Anterior cingulate cortex (tissue), 58 donors: ENCODE measurements around the gene BEST1.

Source experiments
- DNase-seq, 58 donors: peaks; one replicate each; lab custom pipeline; 2025; lab: John Stamatoyannopoulos, UW

Gene BEST1

DNA sequence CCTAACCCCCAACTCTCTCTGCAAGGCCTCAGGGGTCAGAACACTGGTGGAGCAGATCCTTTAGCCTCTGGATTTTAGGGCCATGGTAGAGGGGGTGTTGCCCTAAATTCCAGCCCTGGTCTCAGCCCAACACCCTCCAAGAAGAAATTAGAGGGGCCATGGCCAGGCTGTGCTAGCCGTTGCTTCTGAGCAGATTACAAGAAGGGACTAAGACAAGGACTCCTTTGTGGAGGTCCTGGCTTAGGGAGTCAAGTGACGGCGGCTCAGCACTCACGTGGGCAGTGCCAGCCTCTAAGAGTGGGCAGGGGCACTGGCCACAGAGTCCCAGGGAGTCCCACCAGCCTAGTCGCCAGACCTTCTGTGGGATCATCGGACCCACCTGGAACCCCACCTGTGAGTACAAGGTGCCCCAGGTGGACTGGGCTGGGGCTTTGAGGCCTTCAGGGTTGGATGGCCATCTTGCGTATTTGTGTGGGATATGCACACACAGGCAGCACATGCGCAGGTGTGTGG is at the start of gene BEST1:
BEST1 (plus strand) TSS at position 317 of the 513 bp plus-strand sequence. CDS start 1,456 bp downstream, outside the sequence.
- DNase-seq, result peak in 39 of 58 donors; percentile 22 to 86 (median 67)

DNA sequence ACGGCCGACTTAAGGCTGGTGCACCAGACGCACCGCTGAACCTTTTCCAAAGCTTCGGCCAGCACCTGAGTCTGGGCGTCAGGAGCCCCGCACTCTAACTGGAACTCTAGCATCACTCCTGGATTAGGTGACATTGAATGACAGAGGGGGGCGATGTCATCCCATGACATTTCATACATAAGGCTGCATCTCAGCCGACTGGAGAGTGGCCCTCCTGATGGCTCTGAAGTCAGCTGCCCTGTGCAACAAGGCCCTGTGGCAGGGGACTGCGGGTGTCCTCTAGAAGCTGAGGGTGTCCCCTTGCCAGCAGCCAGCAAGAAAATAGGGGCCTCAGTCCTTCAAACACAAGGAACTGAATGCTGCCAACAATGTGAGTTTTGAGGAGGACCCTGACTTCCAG is 48.8 kb upstream of the BEST1 start:
- DNase-seq, result no peak

DNA sequence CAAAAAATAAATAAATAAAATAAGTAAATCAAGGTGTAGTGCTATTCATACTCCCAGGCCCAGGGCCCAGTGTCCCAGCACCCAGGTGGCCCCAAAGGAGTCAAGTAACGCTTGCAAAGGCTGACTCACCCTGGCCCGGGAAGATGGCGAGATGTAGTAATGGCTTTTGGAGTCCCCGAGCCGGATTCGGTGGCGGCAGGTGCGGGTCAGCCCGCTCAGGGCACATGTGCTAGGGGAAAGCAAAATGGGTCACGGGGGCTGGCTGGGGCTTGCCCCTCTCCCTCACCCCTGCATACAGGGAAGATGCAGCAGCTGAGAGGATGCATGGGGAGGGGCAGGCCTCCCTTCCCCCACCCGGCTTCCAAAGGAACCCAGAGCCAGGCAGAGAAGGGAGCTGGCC is 47.8 kb upstream of the BEST1 start:
- no peak for DNase-seq

DNA sequence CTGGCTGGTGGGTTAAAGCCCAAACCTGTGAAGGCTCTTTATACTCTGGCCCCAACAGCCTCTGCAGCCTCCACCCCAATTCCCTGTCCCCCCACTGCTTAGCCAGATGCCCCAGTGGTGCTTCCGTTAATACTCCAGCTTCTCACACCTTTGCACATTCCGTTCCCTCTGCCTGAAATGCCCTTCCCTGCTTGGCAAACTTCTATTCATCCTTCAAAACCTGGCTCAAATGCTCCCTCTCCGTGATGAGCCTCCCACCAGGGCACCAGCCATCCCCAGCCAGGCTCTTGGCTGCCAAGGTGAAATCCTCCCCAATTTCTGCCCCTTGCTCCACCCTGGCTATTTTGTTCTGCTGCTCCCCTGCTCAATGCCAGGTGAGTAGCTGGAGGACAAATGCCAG is 46.3 kb upstream of the BEST1 start:
- no peak for DNase-seq

DNA sequence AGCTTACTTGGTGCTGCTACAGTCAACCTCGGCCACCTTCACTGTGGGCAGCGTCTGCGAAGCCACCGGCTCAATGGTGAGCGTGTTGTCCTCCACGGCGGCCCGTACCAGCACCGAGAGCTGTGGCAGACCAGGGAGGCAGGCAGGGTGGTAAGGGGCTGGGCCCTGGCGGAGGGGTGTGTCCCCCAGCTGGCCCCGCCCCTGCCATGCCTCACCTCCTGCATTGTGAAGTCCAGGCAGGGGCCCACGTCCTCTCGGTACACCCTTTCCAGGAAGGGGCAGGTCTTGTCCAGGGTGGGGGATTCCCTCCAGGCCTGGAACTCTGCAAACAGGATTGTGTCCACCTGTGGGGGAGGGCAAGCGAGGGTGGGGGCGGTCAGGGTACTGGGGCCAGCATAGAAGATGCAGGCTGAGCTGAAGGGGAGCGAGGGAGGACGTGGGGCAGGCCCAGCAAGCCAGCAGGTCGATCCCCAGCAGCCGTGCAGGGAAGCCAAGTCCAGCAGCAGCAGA is 45.6 kb upstream of the BEST1 start:
- no peak for DNase-seq

DNA sequence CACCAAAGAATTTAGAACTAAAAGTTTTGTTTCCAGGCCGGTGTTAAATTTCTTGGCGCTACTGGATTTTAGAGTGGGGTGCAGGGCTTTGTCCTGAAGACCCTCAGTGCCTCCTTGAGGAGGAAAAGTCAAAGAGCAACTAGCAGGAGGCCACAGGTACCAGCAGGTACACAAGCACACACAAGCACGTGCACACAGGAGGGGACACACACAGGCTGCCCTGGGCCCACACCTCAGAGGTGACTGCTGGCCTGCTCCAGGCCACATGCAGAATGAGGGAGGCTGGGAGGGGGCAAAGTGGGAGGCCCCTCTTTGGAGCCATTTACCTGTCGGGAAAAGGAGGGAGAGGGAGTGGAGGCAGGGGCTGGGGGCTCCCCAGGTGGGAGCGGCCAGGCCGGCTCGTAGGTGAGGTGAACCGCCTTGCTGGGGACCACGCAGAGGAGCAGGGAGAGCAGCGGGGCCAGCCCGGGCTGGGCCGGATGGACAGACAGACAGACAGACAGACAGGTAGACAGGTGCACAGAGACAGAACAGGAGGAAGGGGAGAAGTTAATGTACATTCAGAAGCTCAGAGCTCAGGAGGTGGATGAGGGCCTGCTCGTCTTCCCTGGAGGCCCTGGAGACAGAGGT is 45.0 kb upstream of the BEST1 start:
- no peak for DNase-seq

DNA sequence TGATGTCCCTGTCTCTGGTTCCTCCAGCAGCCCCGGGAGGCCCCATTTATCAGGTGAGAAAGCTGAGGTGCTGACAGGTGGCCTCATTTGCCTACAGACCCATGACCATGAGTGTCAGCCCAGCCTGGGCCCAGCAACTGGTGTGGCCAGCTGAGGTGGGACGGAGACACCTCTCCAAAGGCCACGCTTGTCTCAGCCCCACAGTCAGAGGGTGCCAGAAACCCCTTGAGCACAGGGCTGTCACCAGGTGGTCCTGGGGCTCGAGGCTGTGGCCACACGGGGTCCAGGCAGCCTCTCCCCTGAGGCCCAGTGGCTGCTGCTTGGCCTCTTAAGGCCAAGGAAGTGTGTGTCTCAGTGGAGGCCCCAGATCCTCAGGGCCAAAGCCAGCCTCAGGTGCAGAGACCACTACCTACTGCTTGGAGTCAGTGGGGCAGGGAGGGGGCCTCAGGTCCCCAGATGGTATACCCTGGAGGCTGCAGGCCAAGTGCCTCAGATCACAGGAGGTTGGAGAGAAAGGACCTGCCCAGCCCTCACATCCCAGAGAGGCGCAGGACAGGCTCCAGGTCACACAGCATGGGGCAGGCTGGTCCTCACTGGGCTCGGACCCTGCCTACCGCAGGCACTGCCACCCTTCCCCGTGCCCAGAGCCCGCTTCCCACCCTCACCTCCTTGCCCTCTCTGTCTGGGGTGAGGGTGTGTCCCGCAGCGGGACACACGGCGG is 44.2 kb upstream of the BEST1 start:
- no peak for DNase-seq

DNA sequence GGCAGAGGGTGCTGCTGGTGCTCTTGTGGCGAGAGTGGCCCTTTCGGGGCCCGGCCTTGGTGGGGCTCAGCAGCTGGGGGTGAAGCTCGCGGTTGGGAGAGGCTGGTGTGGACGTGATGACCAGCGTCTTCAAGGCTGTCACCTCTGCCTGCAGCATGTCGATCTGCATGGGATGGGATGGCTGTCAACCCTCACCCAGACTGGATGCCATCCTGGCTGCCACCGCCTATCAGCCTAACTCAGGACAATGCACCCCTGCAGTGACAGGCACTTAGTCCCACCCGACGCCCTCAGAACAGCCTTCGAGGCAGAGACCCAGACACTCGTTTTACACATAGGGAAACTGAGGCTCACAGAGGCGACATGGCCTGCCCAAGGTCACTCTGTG is 43.6 kb upstream of the BEST1 start:
- DNase-seq, result peak in 1 of 58 donors; percentile 13

DNA sequence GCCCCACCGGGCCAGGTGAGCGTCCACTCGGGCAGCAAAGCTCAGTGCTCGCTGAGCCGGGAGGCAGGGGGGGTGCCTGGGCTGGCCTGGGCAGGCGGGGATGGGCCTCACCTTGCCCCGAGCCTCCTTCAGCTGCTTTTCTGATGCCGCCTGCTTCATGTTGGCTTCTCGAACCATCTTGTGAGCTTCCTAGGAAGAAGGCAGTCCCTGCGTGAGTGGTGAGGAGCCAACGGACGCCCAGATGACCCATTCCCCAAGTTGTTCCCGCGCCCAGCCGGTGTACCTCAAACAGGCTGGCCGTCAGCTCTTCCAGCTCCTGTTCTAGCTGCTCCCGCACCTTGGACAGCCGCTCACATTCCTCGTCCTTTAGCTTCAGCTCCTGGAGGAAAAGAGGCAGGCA is 42.9 kb upstream of the BEST1 start:
- DNase-seq, result no peak

DNA sequence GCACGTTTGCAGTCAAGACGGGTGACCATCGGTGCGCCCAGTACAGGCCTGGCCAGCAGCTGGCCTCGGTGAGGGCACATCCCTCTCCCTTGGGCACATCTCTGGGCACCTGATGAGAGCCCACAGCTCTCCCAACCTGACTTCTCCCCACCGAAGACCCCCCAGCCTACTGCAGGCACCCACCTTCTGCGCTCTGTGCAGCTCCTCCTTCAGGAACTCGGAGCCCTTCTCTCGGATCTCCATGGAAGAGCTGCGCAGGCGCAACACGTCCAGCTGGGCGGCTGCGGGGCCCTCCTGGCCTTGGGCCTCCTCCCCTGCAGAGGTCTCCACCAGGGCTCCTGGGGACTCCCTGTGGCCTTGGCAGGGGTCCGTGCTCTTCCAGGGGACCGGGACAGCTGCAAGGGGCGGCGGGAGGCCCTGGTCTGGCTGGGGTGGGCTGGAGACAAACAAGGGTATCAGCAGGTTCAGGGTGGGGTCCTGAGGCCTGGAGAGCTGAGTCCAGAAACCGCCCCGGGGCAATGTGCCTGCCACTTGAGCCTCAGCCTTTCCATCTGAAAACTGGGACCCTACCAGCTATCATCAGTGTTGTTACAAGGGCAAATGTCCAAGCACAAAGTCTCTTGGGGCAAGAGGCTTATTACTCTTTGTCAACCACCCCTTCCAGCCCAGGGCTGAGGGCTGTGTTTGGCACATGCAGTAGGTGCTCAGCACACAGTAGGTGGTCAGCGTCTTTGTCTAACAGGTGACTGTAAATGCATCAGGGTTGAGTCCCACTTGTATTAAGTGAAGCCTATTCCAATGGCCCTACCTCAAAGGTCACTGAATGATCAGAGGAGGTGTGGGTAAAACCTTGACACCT is 42.1 kb upstream of the BEST1 start:
- DNase-seq, result no peak

DNA sequence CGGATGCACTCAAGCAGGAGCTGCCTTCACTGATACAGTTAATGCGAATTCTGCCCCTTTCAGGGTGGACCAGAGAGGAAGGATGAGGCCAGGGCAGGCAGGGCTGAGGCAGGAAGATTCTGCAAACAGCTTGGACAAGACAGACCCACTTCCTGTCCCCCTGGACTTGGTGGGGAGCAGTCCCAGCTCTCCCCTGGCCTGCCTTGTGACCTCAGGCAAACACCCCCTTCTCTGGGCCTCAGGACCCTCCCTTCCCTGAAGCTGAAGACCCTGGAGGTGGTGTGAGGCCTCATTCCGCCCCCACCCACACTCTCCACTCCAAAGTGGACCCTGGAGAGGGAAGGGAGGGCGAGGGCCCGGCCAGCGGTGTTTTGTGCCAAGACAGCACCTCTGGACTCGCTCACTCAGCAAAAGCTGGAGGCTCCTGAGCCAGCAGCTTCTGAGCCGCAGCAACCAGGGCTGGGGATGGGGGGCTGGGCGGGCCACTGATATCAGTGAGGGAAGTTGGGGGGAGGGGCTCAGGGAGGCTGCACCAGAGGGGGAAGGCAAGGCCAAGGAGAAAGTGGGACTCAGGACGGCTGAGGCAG is 41.3 kb upstream of the BEST1 start:
- DNase-seq, result peak in 24 of 58 donors; percentile 14 to 58 (median 36)

DNA sequence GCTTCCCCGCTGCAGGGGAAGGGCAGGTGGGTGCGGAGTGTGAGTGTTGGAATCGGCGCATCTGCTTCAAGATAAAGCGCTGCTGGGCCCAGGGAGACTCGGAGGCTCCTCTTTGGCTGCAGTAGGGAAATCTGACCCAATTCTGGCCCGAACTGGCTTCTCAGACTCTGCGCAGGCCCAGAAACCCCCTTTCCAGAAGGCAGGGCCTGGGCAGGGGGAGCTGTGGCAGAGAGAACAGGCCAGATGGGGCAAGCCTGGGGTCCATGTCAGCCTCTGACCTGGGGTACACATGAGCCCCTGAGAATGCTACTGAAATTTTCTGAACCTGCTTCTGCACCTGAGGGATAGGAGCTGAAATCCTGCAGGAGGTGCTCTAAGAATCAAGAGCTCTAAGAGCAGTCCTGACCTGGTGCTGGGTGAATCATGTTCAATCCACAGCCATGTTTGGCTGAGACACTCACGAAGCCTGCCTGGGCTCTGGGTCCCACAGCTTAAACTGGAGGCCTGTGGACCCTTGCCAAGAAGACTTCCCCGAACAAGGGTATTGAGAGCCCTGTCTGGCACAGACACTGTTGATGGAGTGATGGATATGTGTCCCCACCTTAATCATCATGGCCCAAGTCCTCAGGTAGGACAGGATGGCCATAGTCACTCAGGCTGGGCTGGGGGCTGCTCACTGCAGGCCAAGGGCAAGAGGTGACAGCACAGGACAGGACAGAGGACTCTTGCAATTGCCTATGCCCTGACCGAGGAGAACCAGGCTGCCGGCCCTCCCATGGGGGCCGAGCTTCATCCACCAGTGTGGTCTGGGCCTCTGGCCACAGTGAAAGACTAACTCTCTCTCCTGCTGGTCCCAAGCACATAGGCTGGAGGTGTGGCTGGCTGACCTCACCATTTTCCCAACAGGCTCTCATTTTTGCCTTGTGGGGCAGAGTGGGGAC is 39.7 kb upstream of the BEST1 start:
- no peak for DNase-seq

DNA sequence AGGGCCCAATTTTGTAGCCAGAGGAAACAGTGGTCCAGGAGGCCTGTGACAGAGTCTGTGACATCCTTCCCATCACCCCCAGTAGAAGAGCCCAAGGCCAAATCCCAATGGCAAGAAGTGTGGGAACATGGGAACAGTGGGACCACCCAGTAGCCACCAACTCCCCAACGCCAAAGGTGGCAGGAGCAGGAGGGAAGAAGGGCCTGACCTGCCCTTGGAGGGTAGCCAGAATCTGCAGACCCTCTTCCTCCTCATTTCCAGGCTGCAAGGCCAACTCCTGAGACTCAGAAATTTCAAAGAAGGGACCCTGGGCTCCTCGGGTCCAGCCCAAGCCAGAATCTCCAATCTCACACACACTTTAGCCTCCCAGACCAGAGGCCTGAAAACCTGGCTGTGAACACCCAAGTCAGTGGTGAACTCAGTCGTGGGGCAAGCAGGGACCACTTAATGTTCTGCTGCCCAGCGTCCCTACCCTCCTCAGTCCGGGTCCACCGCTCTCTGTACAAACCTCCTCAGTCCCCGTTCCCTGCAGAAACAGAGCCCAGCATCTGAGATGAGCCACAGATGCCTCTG is 38.9 kb upstream of the BEST1 start:
- no peak for DNase-seq

DNA sequence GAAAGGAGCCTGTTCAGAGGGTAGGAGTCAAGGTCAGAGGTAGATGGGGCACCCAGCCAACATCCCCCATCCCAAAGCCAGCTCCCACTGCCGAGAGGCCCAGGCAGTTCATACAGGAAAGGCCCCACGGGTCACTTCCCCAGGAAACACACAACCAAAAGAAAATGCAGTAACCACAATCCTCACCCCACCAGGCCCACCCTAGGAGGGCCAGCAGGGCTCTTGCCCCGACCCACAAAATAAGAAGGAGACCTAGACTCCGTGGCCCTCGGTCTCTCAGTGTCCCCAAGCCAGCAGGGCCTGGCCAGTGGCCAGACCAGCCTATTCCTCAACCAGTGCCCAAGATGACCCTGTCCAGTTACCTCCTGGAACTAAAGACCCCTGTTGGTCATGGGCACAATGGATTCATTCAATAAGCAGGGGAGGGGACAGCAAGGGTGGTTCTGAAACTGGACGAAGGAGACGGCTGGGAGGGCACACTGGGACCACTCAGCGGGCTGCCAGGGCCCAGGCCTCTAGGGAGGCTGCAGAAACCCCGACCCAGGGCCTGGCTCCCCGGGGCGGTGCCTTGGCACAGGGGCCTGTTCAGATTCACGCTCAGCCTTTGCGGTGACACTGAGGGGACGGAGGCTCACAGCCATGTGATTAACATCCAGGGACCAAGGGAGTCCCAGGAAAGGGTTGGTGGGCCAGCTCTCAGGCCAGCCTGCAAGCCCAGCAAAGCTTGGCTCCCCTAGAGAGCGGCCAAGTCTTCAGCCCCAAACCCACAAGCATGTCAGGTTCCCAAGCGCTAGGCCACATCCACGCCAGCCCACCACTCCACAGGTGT is 38.2 kb upstream of the BEST1 start:
- no peak for DNase-seq

DNA sequence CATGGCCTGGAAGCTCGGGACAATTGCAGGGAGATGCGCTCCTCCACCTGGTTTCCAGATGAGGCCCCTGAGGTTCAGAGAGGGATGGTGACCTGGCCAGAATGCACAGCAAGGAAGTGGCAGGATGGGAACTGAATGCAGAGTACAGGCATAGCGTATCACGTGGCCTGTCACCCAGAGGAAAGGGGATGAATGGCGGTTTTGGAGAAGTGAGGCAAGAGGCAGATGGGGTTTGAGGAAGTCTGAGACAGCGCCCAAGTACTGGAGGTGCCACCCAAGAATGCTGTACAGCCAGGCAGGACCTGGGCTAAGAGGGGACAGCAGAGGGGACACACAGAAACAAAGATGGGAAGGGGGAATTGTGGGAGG is 37.6 kb upstream of the BEST1 start:
- DNase-seq, result peak in 5 of 58 donors; percentile 14 to 38 (median 24)

DNA sequence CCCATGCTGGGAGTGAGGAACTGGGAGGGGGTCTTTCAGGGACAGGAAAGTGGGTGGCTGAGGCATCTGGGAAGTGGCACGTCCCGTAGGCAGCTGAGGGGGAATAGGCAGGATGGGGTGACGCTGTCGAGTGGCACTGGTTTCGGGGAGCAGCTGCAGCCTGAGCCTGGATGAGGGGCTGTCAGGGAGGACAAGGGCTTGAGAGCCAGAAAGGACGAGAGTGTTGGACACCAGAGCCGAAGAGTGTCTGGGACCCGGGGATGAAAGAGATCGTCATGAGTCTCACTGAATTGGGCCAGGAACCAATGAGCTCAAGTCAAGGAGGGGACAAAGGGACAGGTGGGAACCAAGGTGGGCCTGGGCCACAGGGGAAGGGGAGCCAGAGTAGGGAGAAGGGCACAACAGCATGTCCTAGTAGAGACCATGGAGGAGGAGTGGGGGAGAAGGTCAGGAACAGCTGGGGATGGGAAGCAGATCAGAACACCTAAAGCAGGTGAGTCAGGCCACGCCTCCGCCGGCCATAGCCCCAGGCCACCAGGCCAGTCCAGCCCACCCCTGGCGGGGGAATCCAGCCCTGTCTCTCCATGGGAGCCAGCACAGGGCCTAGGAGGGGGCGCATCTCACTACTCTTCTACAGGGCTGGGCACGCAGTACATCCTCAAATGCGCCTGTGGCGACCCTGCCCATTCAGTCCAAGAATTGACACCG is 37.0 kb upstream of the BEST1 start:
- no peak for DNase-seq

DNA sequence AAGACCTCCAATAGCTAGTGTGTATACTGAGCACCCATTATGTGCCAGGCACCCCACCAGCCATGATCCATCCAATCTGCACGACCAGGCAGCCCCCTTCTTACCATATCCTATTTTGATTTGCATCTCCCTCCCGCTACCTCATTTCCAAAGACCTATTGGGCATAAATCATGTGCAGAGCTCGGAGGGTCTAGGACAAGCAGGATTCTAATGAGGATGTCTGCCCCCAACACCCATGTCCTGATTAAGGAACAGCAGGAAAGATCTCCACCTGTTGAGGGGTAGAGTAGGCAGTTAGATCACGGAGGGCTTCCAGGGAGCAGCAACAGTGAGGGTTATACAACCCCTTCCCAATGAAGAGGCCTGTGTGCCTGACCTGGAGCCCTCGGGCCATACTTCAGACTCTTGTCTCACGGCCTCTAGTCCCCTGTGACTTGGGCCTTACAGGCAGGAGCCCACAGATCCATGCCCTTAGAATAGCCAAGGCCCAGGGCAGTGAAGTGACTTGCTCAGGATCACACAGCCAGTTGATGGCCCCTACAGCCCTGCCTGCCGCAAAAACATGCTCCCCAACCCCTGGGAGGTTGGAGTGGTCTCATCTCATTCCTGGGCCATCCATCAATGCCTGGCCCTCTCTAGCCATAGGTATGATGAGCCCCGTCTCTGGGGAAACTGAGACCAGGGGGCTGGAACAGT is 36.3 kb upstream of the BEST1 start:
- no peak for DNase-seq
